ENCODE results near the gene TMEM239.

The TMEM239 gene

GRCh38 chr20:2799688-2800520 lies 16.3 kb upstream of the TMEM239 start:
- peak; percentile 66 for DNase-seq (ENCODE audit: low spot score)
- no peak for TF ChIP-seq CTCF (IDR thresholded peaks at IDR 0.05)
- H3K27ac ChIP-seq = no peak overlapping the region
- peak overlapping the region; percentile 67 for H3K4me3 ChIP-seq

- no peak for TF ChIP-seq CTCF (IDR thresholded peaks at IDR 0.05)
- DNase-seq (ENCODE audit: low spot score) = peak; percentile 72
- H3K4me3 ChIP-seq = peak within 1 kb of the TSS; percentile 67
These were observed 15.5 kb upstream of the TMEM239 start, which contains the start of gene CPXM1 for GRCh38 chr20:2800521-2801285. Gene CPXM1 (minus strand): TSS chr20:2800627. CDS start chr20:2800572, 55 bp downstream.

GRCh38 chr20:2801286-2801728 lies 14.9 kb upstream of the TMEM239 start:
- peak; percentile 46 for DNase-seq (ENCODE audit: low spot score)
- no peak overlapping the region for H3K4me3 ChIP-seq
- H3K27ac ChIP-seq = no peak overlapping the region
- no peak for TF ChIP-seq CTCF (IDR thresholded peaks at IDR 0.05)

More at GRCh38 chr20:2800521-2801285, 15.5 kb upstream of the TMEM239 start, which contains the start of gene CPXM1:
- no peak within 1 kb of the TSS for H3K27ac ChIP-seq

- TF ChIP-seq CTCF (IDR thresholded peaks at IDR 0.05) = no peak
These were observed 11.9 kb upstream of the TMEM239 start for GRCh38 chr20:2804041-2804828.

GRCh38 chr20:2804852-2805688 lies 11.1 kb upstream of the TMEM239 start:
- DNase-seq (ENCODE audit: low spot score) = peak; percentile 64
- Histone ChIP-seq H3K27ac (no peak overlapping the region), H3K4me3 (no peak overlapping the region)
- TF ChIP-seq CTCF (IDR thresholded peaks at IDR 0.05) = no peak

More at GRCh38 chr20:2804041-2804828, 11.9 kb upstream of the TMEM239 start:
- Histone ChIP-seq H3K27ac (no peak overlapping the region), H3K4me3 (no peak overlapping the region)
- DNase-seq (ENCODE audit: low spot score) = peak; percentile 19
